HepG2 (cell line): Measurements from ENCODE around the gene SLC51B. TPM values are rescaled to one million over a fixed set of nuclear protein-coding genes. Genes with fewer than 3 reads are reported as not detected.

ENCODE experiments used
- ATAC-seq: fragments of 200-7000 bp; cut with Tn5 transposase; 3 replicates; pipeline ENCODE4 v1.9.1; 2020; ENCODE audit warnings: mild to moderate bottlenecking, moderate library complexity
- BruUV-seq: library from RNA; stranded (reverse); fragments of 400-500 nt; replicated peaks from 2 replicates; lab custom pipeline; 2021; lab: Mats Ljungman, UMichigan
- CTCF ChIA-PET: fragments of 300-600 bp; formaldehyde crosslinking; extraction: SDS; loops from one replicate; lab custom pipeline; 2021; ENCODE audit warnings: low total read pairs, inconsistent platforms, low intra/inter-chr PET ratio; lab: Yijun Ruan, JAX
- POLR2A ChIA-PET: fragments of 350-600 bp; sonication (Branson Sonifier 250); formaldehyde crosslinking; loops from one replicate; lab custom pipeline; 2020; ENCODE audit warnings: antibody characterized with exemption, inconsistent platforms; lab: Yijun Ruan, JAX
- DNase-seq: peaks from one replicate; pipeline ENCODE4 v3.0.0-alpha.2; 2015; ENCODE audit warnings: low spot score
- FAIRE-seq: peaks from 3 replicates; lab custom pipeline; 2011; peaks lifted over from hg19 to GRCh38; lab: Jason Lieb, UNC
- H2AFZ ChIP-seq: one replicate; pipeline ENCODE4 v1.6.1; 2011; ENCODE audit warnings: low read length, inconsistent platforms
- H3K27ac ChIP-seq: fragments of 300-600 bp; 3 replicates; pipeline ENCODE4 v1.8.0; 2011; ENCODE audit warnings: mixed run types, mild to moderate bottlenecking, mixed read lengths, low read length, inconsistent platforms; ENCODE audit not compliant: insufficient read depth; ENCODE audit errors: extremely low read length
- H3K27me3 ChIP-seq, 2 experiments: fragments of 200-600 bp in 1 of 2; 2 replicates in 1 of 2; 3 replicates in 1 of 2; pipeline versions ENCODE4 v1.6.0 to v1.8.0; 2011; ENCODE audit warnings: low read length in 2 of 2, mild to moderate bottlenecking in 2 of 2, moderate library complexity in 2 of 2, inconsistent platforms in 1 of 2; ENCODE audit not compliant: insufficient read depth in 2 of 2, control insufficient read depth in 1 of 2
- H3K36me3 ChIP-seq, 2 experiments: fragments of 200-600 bp in 1 of 2; replicated peaks in 1 of 2; 2 replicates in 1 of 2; 3 replicates in 1 of 2; pipeline versions ENCODE4 v1.5.1 to v1.8.0; 2011; ENCODE audit warnings: low read length in 2 of 2, inconsistent platforms in 1 of 2; ENCODE audit not compliant: insufficient read depth in 2 of 2, control insufficient read depth in 1 of 2
- H3K4me1 ChIP-seq: 2 replicates; pipeline ENCODE4 v1.5.1; 2012; ENCODE audit warnings: low read length, inconsistent platforms; ENCODE audit not compliant: insufficient read depth
- H3K4me2 ChIP-seq: 2 replicates; pipeline ENCODE4 v1.6.0; 2011; ENCODE audit warnings: low read depth, low read length, inconsistent platforms
- H3K4me3 ChIP-seq, 3 experiments: fragments of 200-600 bp in 1 of 3; sonication (generic), shearing (Covaris generic) in 1 of 3; replicated peaks in 1 of 3; 2 replicates each; pipeline ENCODE4 v1.5.1; 2011 to 2016; ENCODE audit warnings: low read length in 3 of 3, inconsistent platforms in 2 of 3, low read depth in 2 of 3, mild to moderate bottlenecking in 2 of 3, control low read depth in 1 of 3, mixed read lengths in 1 of 3; ENCODE audit not compliant: insufficient read depth in 1 of 3
- H3K79me2 ChIP-seq: one replicate; pipeline ENCODE4 v1.6.1; 2011; ENCODE audit warnings: low read length, inconsistent platforms; ENCODE audit not compliant: insufficient read depth
- H3K9ac ChIP-seq: 2 replicates; pipeline ENCODE4 v1.6.0; 2011; ENCODE audit warnings: mild to moderate bottlenecking, low read depth, low read length, inconsistent platforms; ENCODE audit not compliant: insufficient read depth
- H3K9me3 ChIP-seq: 2 replicates; pipeline ENCODE4 v1.5.1; 2012; ENCODE audit warnings: mild to moderate bottlenecking, low read length
- H4K20me1 ChIP-seq: 2 replicates; pipeline ENCODE4 v1.6.0; 2011; ENCODE audit warnings: inconsistent platforms, mild to moderate bottlenecking, low read length, moderate library complexity; ENCODE audit not compliant: insufficient read depth
- CBX1 ChIP-seq: IDR thresholded peaks from one replicate; pipeline ENCODE4 v1.6.1; 2016; ENCODE audit warnings: antibody characterized with exemption, low read depth
- GABPB1 ChIP-seq: IDR thresholded peaks from 2 replicates; pipeline ENCODE4 v1.6.1; 2016; ENCODE audit warnings: mild to moderate bottlenecking, missing genetic modification reagents, moderate library complexity, missing compliant biosample characterization
- HNRNPL ChIP-seq: fragments of 200-400 bp; formaldehyde crosslinking; IDR thresholded peaks from 2 replicates; pipeline ENCODE4 v1.6.1; 2017; ENCODE audit warnings: mild to moderate bottlenecking, low read depth, low read length
- MEIS1 ChIP-seq: sonication (generic); formaldehyde crosslinking; IDR thresholded peaks from 2 replicates; pipeline ENCODE4 v1.9.0; 2021; ENCODE audit warnings: mild to moderate bottlenecking, missing genetic modification reagents, moderate library complexity, borderline replicate concordance
- POLR2G ChIP-seq: fragments of 200-400 bp; formaldehyde crosslinking; IDR thresholded peaks from 2 replicates; pipeline ENCODE4 v1.6.1; 2018; ENCODE audit warnings: mild to moderate bottlenecking, low read depth, low read length, moderate library complexity
- SMAD9 ChIP-seq: sonication (generic); formaldehyde crosslinking; IDR thresholded peaks from 2 replicates; pipeline ENCODE4 v1.5.1; 2020; ENCODE audit warnings: mild to moderate bottlenecking, missing genetic modification reagents
- SRF ChIP-seq: IDR thresholded peaks from 2 replicates; pipeline ENCODE4 v1.6.1; 2011; ENCODE audit warnings: mild to moderate bottlenecking, low read depth, low read length, moderate library complexity
- ZFY ChIP-seq: sonication (generic); formaldehyde crosslinking; IDR thresholded peaks from 2 replicates; pipeline ENCODE4 v1.4.0; 2020; ENCODE audit warnings: missing genetic modification reagents
- ZMAT3 ChIP-seq: sonication (generic); formaldehyde crosslinking; conservative IDR thresholded peaks from 2 replicates; pipeline ENCODE4 v1.7.0; 2021; ENCODE audit warnings: missing genetic modification reagents
- ZNF180 ChIP-seq: sonication (generic); formaldehyde crosslinking; IDR thresholded peaks from 2 replicates; pipeline ENCODE4 v1.4.0; 2020; ENCODE audit warnings: low read depth, missing genetic modification reagents, borderline replicate concordance
- ZNF225 ChIP-seq: sonication (generic); formaldehyde crosslinking; IDR thresholded peaks from 2 replicates; pipeline ENCODE4 v1.4.0; 2020; ENCODE audit warnings: mild to moderate bottlenecking, missing genetic modification reagents
- WGBS: methylation state at CpG from one replicate; pipeline ENCODE4 v1.1.6; 2017; ENCODE audit warnings: low lambda C conversion rate; 5-methylcytosine and 5-hydroxymethylcytosine counted together
- in situ Hi-C: cut with HindIII; loops from 2 replicates; pipeline ENCODE4 v1.10.0; 2017; ENCODE audit warnings: low pct_unique_long_range_greater_than_20kb; ENCODE audit not compliant: extremely low pct_ligation_motif_present
- intact Hi-C: fragments of 100-400 bp; cut with micrococcal nuclease; formaldehyde crosslinking; loops from one replicate; pipeline ENCODE4 v1.10.0; 2022; ENCODE audit not compliant: unreplicated experiment
- polyA plus RNA-seq, 8 experiments: library from polyadenylated mRNA; depleted of rRNA in 3 of 8; stranded (reverse) in 7 of 8; unstranded in 1 of 8; fragments of >200 nt; fragmentation: Illumina TruSeq in 4 of 8; extraction: Trizol in 4 of 8; gene quantifications; 2 replicates each; pipeline versions ENCODE4 v1.2.1 to v1.2.3, GENCODE V29; 2011 to 2016; ENCODE audit warnings: low read depth in 4 of 8, missing spikeins in 1 of 8, mixed read lengths in 1 of 8; ENCODE audit not compliant: insufficient read depth in 1 of 8
- total RNA-seq, 5 experiments: library from RNA; depleted of rRNA; stranded (reverse); fragments of >200 nt; fragmentation: Illumina TruSeq; extraction: Trizol; gene quantifications; 2 replicates each; pipeline ENCODE4 v1.2.3, GENCODE V29; 2016; ENCODE audit warnings: low read depth in 1 of 5
- TF ChIP-seq, protein P1 (sequence below): sonication (generic); formaldehyde crosslinking; IDR thresholded peaks from 2 replicates; pipeline ENCODE4 v1.5.0; 2020; ENCODE audit warnings: mild to moderate bottlenecking, missing genetic modification reagents, borderline replicate concordance
- TF ChIP-seq, protein P2 (sequence below): IDR thresholded peaks from 2 replicates; pipeline ENCODE4 v1.6.1; 2016

Gene SLC51B
- total and polyA plus RNA-seq, 2 of the 13 experiments (the other 11 are each of a cell fraction or from before 2014, with no cell fraction given) = 14.9 to 17.1 TPM

DNA sequence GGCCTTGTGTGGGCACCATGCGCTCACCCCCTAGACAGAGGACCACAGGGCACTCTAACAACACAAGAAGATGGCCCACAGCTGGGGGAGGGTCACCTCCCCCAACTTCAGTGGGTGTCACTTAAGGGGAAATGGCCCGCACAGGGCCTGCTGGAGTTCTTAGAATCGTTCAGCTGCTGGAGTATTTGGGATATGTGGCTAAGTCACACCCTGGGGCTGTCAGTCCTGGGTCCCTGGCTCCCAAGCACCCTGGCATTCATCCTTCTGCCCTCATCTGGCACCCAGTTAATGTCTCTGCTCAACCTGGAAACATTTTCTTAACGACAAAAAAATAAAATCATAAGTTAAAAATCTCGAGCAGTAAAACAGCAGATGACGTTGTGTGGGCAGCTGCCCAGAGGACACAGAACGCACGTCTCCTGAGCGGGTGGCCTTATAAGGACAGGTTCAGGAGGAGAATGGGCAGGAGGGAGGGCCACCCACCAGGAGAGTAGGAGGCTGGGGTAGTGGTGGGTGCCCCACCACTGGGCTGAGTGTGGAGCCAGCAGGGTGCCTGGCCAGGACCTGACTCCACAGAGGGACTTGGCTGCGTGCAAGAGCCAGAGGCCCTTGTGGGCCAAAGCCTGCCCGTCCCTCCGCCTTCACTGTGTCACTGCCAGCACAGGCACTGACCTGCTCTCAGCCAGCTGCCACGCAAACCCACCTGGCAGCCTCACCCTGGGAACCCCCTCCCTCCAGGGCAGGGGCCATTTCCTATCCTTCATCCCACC, 42.9 kb downstream of the SLC51B start:
- 15% methylated on average over 11 of the region's 13 CpGs for WGBS
- Histone ChIP-seq H4K20me1 (no peaks in the 10 kb centered on the region), H3K27me3 (peaks cover 0 to 11% of the 10 kb centered on the region in 2 experiments; a peak in 1 of 5 replicates), H3K9ac (peak overlapping the region; percentile 55), H3K4me2 (peak overlapping the region; percentile 89), H3K27ac (no peak overlapping the region), H2AFZ (peak overlapping the region; percentile 22), H3K9me3 (no peaks in the 10 kb centered on the region), H3K4me3 (peak overlapping the region; percentile 7 to 70 (median 33)), H3K79me2 (no peaks in the 10 kb centered on the region), H3K4me1 (peaks cover 76% of the 10 kb centered on the region), H3K36me3 (no peaks in the 10 kb centered on the region)
- FAIRE-seq = no peak
- in situ Hi-C loops = loop anchor here (5.0 to 10.0 kb wide), 2 partner anchors 36 to 53 kb away; no protein-coding TSS in a partner anchor
- ChIA-PET CTCF (interaction anchor here (5.8 to 6.7 kb wide), 2 partner anchors 33 to 55 kb away, joined by 34 to 54 read pairs; no protein-coding TSS in a partner anchor), POLR2A (interaction anchor here (1.2 to 4.0 kb wide), 5 partner anchors 9 to 97 kb away, joined by 3 to 27 read pairs (median 5); partner anchors contain the start of gene CLPX)
- BruUV-seq = TSS peak; percentile 74
- intact Hi-C loops = no loop called here
- DNase-seq = no peak
- ATAC-seq = peak; percentile 32
- TF ChIP-seq CBX1 (no peak), MEIS1 (0 out of 2 replicates have a peak, but pooled peaks have one; percentile 38), ZMAT3 (CRISPR knock-in tag) (no peak), SMAD9 (CRISPR knock-in tag) (no peak), HNRNPL (peak; percentile 72; the same call in 1 of the 2 replicates), ZFY (CRISPR knock-in tag) (peak; percentile 19; the same call in 1 of the 2 replicates), SRF (peak; percentile 52; the same call in 1 of the 2 replicates), GABPB1 (CRISPR knock-in tag) (peak; percentile 15; the same call in 1 of the 2 replicates), ZNF180 (no peak), POLR2G (no peak), ZNF225 (no peak)
- TF ChIP-seq, protein P1, sequence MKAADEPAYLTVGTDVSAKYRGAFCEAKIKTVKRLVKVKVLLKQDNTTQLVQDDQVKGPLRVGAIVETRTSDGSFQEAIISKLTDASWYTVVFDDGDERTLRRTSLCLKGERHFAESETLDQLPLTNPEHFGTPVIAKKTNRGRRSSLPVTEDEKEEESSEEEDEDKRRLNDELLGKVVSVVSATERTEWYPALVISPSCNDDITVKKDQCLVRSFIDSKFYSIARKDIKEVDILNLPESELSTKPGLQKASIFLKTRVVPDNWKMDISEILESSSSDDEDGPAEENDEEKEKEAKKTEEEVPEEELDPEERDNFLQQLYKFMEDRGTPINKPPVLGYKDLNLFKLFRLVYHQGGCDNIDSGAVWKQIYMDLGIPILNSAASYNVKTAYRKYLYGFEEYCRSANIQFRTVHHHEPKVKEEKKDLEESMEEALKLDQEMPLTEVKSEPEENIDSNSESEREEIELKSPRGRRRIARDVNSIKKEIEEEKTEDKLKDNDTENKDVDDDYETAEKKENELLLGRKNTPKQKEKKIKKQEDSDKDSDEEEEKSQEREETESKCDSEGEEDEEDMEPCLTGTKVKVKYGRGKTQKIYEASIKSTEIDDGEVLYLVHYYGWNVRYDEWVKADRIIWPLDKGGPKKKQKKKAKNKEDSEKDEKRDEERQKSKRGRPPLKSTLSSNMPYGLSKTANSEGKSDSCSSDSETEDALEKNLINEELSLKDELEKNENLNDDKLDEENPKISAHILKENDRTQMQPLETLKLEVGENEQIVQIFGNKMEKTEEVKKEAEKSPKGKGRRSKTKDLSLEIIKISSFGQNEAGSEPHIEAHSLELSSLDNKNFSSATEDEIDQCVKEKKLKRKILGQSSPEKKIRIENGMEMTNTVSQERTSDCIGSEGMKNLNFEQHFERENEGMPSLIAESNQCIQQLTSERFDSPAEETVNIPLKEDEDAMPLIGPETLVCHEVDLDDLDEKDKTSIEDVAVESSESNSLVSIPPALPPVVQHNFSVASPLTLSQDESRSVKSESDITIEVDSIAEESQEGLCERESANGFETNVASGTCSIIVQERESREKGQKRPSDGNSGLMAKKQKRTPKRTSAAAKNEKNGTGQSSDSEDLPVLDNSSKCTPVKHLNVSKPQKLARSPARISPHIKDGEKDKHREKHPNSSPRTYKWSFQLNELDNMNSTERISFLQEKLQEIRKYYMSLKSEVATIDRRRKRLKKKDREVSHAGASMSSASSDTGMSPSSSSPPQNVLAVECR = 0 out of 2 replicates have a peak, but pooled peaks have one; percentile 15
- TF ChIP-seq, protein P2, sequence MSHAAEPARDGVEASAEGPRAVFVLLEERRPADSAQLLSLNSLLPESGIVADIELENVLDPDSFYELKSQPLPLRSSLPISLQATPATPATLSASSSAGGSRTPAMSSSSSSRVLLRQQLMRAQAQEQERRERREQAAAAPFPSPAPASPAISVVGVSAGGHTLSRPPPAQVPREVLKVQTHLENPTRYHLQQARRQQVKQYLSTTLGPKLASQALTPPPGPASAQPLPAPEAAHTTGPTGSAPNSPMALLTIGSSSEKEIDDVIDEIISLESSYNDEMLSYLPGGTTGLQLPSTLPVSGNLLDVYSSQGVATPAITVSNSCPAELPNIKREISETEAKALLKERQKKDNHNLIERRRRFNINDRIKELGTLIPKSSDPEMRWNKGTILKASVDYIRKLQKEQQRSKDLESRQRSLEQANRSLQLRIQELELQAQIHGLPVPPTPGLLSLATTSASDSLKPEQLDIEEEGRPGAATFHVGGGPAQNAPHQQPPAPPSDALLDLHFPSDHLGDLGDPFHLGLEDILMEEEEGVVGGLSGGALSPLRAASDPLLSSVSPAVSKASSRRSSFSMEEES (CRISPR knock-in tag) = no peak
